DMS79 treated with DMSO at 0.1 percent for 48 hours (cell line): ENCODE measurements around the gene NTN1.

Source experiments
- DNase-seq: peaks from one replicate; lab custom pipeline; 2025; lab: John Stamatoyannopoulos, UW

The NTN1 gene

GRCh38 chr17:9218064-9218635 lies 196.8 kb downstream of the NTN1 start:
- no peak for DNase-seq

GRCh38 chr17:9218911-9219310 lies 197.6 kb downstream of the NTN1 start:
- no peak for DNase-seq

DNA sequence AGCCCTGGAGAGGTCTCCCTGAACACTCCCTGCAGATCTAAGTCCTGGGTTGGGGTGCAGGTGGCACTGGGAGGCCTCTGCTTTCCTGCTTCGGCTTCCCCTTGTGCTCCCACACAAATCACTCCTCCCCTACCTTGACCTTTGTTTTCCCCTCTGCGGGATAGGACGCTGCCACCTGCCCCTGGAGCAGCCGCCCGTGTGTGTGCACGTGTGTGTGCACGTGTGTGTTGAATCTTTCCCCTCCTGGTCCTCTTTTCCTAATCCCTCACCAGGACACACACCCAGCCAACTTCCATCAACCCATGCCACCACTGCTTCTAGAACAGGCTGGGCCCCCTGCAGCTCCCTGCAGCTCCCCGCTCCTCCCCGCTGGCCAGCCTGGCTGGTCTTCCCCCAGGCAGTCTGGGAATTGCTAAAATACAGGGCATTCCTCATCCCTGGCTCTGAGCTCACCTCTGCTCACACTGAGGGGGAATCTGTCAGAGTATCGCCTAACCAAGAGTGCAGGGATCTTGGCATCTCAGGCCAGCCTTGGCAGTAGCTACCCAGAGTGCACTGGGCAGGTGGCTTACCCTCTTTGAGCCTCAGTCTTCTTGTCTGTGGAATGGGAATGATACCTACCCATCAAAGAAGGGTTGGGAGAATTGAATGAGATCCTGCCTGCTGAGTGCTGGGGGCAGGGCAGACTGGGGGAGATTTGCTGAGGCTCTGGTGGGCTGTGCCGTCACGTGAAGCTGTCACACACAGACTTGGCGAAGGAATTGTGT lies 198.5 kb downstream of the NTN1 start:
- no peak for DNase-seq

GRCh38 chr17:9220398-9221146 lies 199.3 kb downstream of the NTN1 start:
- DNase-seq, result no peak

- DNase-seq, result no peak
Observed at GRCh38 chr17:9221147-9221921, 200.0 kb downstream of the NTN1 start.

DNA sequence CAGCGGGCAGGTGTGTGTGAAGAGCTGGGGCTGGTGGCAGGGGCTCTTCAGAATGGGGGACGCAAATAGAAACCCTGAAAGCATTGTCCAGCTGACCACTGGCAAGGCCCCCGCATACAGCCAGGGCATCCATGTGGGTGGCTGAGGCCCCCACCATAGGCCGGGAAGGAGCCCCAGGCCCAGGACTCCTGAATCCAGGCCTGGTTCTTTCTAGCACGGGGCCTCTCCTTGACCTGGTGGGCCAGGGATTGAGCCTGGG lies 200.5 kb downstream of the NTN1 start:
- no peak for DNase-seq

DNA sequence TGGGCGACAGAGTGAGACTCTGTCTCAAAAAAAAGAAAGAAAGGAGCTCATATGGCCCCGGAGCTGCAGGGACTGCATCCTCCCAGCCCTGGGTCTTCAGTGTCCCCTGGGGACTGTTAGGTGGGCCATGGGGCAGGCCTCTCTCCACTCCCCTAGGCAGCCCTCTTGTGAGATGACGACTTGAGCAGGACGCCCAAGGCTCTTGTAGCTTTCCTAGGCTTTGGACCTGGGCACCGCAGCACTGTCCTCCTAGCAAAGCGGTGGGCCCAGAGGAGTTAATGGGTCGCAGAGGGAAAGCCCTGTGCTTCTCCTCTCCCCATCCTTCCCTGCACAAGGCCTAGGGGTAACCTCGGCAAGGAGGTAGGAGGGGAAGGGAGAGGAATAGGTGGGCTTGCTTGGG lies 202.2 kb downstream of the NTN1 start:
- DNase-seq, result no peak

- DNase-seq, result no peak
Observed at GRCh38 chr17:9224485-9224884, 203.2 kb downstream of the NTN1 start.

DNA sequence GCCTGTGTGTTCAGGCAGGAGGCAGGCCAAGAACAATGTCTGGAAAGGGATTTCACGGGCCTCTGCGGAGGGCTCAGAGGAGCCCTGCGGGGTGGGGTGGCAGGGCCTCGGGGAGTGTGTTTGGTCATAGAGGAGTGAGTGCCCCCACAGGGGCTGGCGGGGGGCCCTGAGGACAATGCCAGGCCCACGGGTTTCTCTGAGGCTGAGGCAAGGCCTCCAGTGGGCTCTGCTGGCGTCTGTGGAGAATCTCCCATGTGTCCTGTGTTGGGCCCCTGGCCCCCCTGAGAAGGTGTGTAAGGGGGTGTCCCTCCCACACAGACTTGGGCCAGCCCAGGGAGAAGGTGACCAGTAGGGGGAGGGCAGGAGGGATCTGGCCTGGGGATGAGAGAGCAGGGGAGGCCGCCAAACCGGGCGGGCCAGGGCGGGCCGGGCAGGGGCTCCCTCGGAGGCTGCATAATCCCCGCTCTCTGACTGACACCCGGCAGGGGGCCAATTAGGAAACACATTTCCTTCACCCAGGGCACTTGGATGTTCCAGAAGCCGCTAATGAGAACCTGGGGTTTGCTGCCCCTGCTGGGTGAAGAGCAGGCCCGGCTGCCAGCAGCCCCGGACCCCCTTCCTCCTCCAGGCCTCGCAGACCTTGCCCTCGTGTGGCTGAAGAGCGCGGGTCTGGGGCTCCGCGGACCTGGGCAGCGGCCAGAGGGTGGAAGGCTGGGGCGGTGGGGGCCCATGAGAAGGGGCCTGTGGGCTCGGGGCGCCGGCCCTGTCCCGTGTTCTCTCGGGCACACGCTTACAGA lies 204.2 kb downstream of the NTN1 start:
- DNase-seq, result no peak

DNA sequence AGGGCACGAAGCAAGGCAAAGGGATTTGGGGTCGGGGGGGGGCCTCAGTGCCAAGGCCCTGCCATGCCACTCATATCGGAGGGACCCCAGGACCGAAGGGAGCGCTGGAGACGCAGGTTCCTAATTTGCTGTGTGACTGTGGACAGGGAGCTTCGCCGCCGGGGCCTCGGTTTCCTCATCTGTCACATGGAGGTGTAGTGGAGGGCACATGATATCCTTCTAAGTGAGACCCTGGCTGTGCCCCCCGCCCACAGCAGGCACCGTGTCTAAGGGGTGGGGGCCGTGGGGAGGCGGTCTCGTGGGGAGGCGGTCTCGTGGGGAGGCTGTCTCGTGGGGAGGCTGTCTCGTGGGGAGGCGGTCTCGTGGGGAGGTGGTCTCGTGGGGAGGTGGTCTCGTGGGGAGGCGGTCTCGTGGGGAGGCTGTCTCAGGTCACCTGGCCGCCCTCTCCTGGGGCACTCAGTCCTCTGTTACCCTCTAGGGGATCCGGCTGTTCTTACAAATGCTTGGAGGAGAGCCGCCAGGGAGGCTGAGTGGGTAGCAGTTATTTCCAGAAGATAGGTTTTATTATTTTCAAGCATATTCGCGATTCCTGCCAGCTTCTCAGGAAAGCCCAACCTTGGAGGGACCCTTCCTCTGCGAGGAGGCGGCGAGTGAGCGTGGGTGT lies 205.0 kb downstream of the NTN1 start:
- DNase-seq, result no peak

- DNase-seq, result no peak
Observed at GRCh38 chr17:9226794-9227135, 205.5 kb downstream of the NTN1 start.

DNA sequence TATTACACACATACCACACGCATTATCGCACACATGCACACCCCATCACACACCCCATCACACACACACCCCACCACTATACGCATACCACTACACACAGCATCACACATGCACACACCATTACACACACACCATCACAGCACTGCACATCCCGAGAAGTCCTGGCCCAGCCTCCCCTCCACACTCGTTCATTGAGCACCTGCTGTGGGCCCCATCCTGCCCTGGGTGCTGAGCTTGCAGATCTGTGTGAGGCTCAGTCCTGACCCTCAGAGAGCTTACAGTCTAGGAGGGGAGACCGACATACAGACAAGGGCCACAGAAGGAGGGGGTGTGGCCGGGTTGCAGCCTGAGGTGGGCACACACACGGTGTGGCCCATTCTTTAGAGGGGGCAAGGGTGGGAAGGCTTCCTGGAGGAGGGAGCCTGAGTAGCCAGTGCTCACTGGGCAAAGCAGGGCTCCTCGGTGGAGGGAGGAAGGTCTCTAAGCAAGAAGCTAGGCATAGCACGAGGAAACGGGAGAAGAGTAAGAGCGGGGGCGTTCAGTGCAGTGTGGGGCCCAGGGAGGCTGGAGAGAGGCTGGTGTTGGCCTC lies 206.6 kb downstream of the NTN1 start:
- DNase-seq, result no peak

GRCh38 chr17:9228408-9229159 lies 207.3 kb downstream of the NTN1 start:
- DNase-seq, result no peak

- DNase-seq, result no peak
Observed at GRCh38 chr17:9229160-9229825, 208.0 kb downstream of the NTN1 start.

GRCh38 chr17:9229826-9230201 lies 208.5 kb downstream of the NTN1 start:
- no peak for DNase-seq

- no peak for DNase-seq
Observed at GRCh38 chr17:9230346-9230745, 209.0 kb downstream of the NTN1 start.

DNA sequence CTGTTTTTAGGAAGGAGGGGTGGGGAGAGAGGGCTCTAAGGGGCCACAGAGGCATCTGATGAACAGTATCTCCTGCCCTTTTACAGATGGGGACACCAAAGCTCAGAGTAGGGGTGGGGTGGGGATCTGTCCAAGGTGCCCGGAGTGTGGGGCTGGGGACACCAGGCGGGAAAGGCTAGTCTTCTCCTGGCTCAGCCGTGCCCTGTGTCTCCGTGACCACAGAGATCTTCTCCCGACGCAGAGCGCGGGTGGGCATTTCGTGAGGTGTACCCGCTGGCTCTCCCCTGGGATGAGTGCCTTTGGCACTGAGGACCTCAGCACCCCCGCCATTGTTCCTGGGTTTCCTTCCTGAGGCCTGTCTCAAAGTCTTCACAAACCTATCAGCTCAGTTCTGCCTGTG lies 209.6 kb downstream of the NTN1 start:
- no peak for DNase-seq

GRCh38 chr17:9231449-9232154 lies 210.3 kb downstream of the NTN1 start:
- DNase-seq, result no peak

GRCh38 chr17:9232155-9232475 lies 210.8 kb downstream of the NTN1 start:
- no peak for DNase-seq
